ENCODE data around the gene SNAP25.

Gene SNAP25

GRCh38 chr20:10347086-10347880 is 128.7 kb downstream of the SNAP25 start:
- no peaks in the 10 kb centered on the region for H3K27me3 ChIP-seq (ENCODE audit: insufficient read depth, low read depth)
- no peak overlapping the region for H2AFZ ChIP-seq (ENCODE audit: low read depth)
- no peaks in the 10 kb centered on the region for H3K79me2 ChIP-seq (ENCODE audit: insufficient read depth, low read depth)
- TF ChIP-seq CTCF (conservative IDR thresholded peaks at IDR 0.05; ENCODE audit: low read depth, low read length), result no peak
- no peak overlapping the region for H3K27ac ChIP-seq
- no peak overlapping the region for H3K4me2 ChIP-seq
- no peak overlapping the region for H3K9ac ChIP-seq
- H3K36me3 ChIP-seq (ENCODE audit: insufficient read depth), result no peaks in the 10 kb centered on the region
- H4K20me1 ChIP-seq (ENCODE audit: insufficient read depth), result no peaks in the 10 kb centered on the region
- H3K4me3 ChIP-seq (IDR thresholded peaks at IDR 0.05; ENCODE audit: insufficient read depth, low read depth, low read length), result no peak overlapping the region
- H3K4me1 ChIP-seq (ENCODE audit: low read depth, poor library complexity, severe bottlenecking), result no peaks in the 10 kb centered on the region

GRCh38 chr20:10349118-10349517 is 130.5 kb downstream of the SNAP25 start:
- no peak for TF ChIP-seq CTCF (conservative IDR thresholded peaks at IDR 0.05; ENCODE audit: low read depth, low read length)
- Histone ChIP-seq H3K9ac (no peak overlapping the region), H3K4me3 (IDR thresholded peaks at IDR 0.05; ENCODE audit: insufficient read depth, low read depth, low read length) (no peak overlapping the region), H3K27ac (no peak overlapping the region), H3K27me3 (ENCODE audit: insufficient read depth, low read depth) (no peaks in the 10 kb centered on the region), H3K4me1 (ENCODE audit: low read depth, poor library complexity, severe bottlenecking) (no peaks in the 10 kb centered on the region), H3K79me2 (ENCODE audit: insufficient read depth, low read depth) (no peaks in the 10 kb centered on the region), H2AFZ (ENCODE audit: low read depth) (no peak overlapping the region), H3K36me3 (ENCODE audit: insufficient read depth) (no peaks in the 10 kb centered on the region), H3K4me2 (no peak overlapping the region), H4K20me1 (ENCODE audit: insufficient read depth) (no peaks in the 10 kb centered on the region)

GRCh38 chr20:10350188-10350842 is 131.7 kb downstream of the SNAP25 start:
- Histone ChIP-seq H3K79me2 (ENCODE audit: insufficient read depth, low read depth) (no peaks in the 10 kb centered on the region), H3K36me3 (ENCODE audit: insufficient read depth) (no peaks in the 10 kb centered on the region), H4K20me1 (ENCODE audit: insufficient read depth) (no peaks in the 10 kb centered on the region), H3K4me1 (ENCODE audit: low read depth, poor library complexity, severe bottlenecking) (no peaks in the 10 kb centered on the region), H3K4me2 (no peak overlapping the region), H2AFZ (ENCODE audit: low read depth) (no peak overlapping the region), H3K27ac (no peak overlapping the region), H3K4me3 (IDR thresholded peaks at IDR 0.05; ENCODE audit: insufficient read depth, low read depth, low read length) (no peak overlapping the region), H3K9ac (no peak overlapping the region), H3K27me3 (ENCODE audit: insufficient read depth, low read depth) (no peaks in the 10 kb centered on the region)
- no peak for TF ChIP-seq CTCF (conservative IDR thresholded peaks at IDR 0.05; ENCODE audit: low read depth, low read length)

GRCh38 chr20:10352934-10353824 is 134.5 kb downstream of the SNAP25 start:
- Histone ChIP-seq H4K20me1 (ENCODE audit: insufficient read depth) (no peaks in the 10 kb centered on the region), H3K27ac (no peak overlapping the region), H3K4me3 (IDR thresholded peaks at IDR 0.05; ENCODE audit: insufficient read depth, low read depth, low read length) (no peak overlapping the region), H3K36me3 (ENCODE audit: insufficient read depth) (no peaks in the 10 kb centered on the region), H3K4me1 (ENCODE audit: low read depth, poor library complexity, severe bottlenecking) (no peaks in the 10 kb centered on the region), H3K79me2 (ENCODE audit: insufficient read depth, low read depth) (no peaks in the 10 kb centered on the region), H3K4me2 (no peak overlapping the region), H3K27me3 (ENCODE audit: insufficient read depth, low read depth) (no peaks in the 10 kb centered on the region), H2AFZ (ENCODE audit: low read depth) (no peak overlapping the region), H3K9ac (no peak overlapping the region)
- no peak for TF ChIP-seq CTCF (conservative IDR thresholded peaks at IDR 0.05; ENCODE audit: low read depth, low read length)

Data from KMS-11 (cell line).